Peyer's patch (tissue), 4 donors: ENCODE data around the gene TPRG1L. TPM values are rescaled to one million over a fixed set of nuclear protein-coding genes. Genes with fewer than 3 reads are reported as not detected.

Source experiments
- DNase-seq, 3 donors: peaks; one replicate each; pipeline ENCODE4 v3.0.0-alpha.2; 2017 to 2019
- H3K27ac ChIP-seq, 4 donors: fragments of 200-600 bp; sonication (generic); one replicate each; pipeline ENCODE4 v1.5.1; 2016 to 2019
- H3K27me3 ChIP-seq, 2 donors: fragments of 200-600 bp; sonication (generic); one replicate each; pipeline ENCODE4 v1.5.1; 2019
- H3K36me3 ChIP-seq, 3 donors: fragments of 200-600 bp; sonication (generic); one replicate each; pipeline ENCODE4 v1.5.1; 2016 to 2019
- H3K4me1 ChIP-seq, 4 donors: fragments of 200-600 bp; sonication (generic); one replicate each; pipeline ENCODE4 v1.5.1; 2016 to 2019
- H3K4me3 ChIP-seq, 4 donors: fragments of 200-600 bp; sonication (generic); 1 replicate in 3 of 4; 2 replicates in 1 of 4; pipeline ENCODE4 v1.5.1; 2016 to 2019; ENCODE audit warnings: mild to moderate bottlenecking in 1 of 4
- H3K9me3 ChIP-seq, 4 donors: fragments of 200-600 bp; sonication (generic); one replicate each; pipeline ENCODE4 v1.5.1; 2016 to 2019; ENCODE audit warnings: mild to moderate bottlenecking in 1 of 4
- CTCF ChIP-seq, 6 experiments: fragments of 450-650 bp in 4 of 6; fragments of 200-600 bp in 2 of 6; sonication (generic) in 1 of 6; IDR thresholded peaks; one replicate each; pipeline ENCODE4 v1.5.1; 2017 to 2019; ENCODE audit warnings: antibody characterized with exemption in 6 of 6, mild to moderate bottlenecking in 3 of 6, moderate library complexity in 1 of 6
- POLR2A ChIP-seq, 2 donors: fragments of 450-650 bp; IDR thresholded peaks; one replicate each; pipeline ENCODE4 v1.5.1; 2017; ENCODE audit warnings: antibody characterized with exemption in 2 of 2, mild to moderate bottlenecking in 2 of 2, moderate library complexity in 2 of 2
- total RNA-seq, 4 donors: library from RNA; depleted of rRNA; stranded (reverse); fragments of >200 nt; gene quantifications; one replicate each; pipeline ENCODE4 v1.1.0, GENCODE V29; 2016

TPRG1L gene
- total RNA-seq, 4 donors from 2014 or later = 16.5 to 93.9 (median 71.3) TPM

GRCh38 chr1:3600354-3600753 lies 24.5 kb upstream of the TPRG1L start:
- Histone ChIP-seq H3K4me3 (no peak overlapping the region), H3K27ac (no peak overlapping the region), H3K27me3 (no peaks in the 10 kb centered on the region), H3K9me3 (no peaks in the 10 kb centered on the region), H3K36me3 (no peaks in the 10 kb centered on the region), H3K4me1 (peaks cover 0 to 25% (median 21%) of the 10 kb centered on the region in 4 donors)
- no peak for TF ChIP-seq POLR2A (IDR thresholded peaks at IDR 0.05)
- no peak for TF ChIP-seq CTCF (IDR thresholded peaks at IDR 0.05)
- DNase-seq = no peak

- DNase-seq = no peak
- Histone ChIP-seq H3K4me3 (no peak overlapping the region), H3K36me3 (no peaks in the 10 kb centered on the region), H3K27me3 (no peaks in the 10 kb centered on the region), H3K4me1 (peaks cover 0 to 24% (median 21%) of the 10 kb centered on the region in 4 donors), H3K9me3 (no peaks in the 10 kb centered on the region), H3K27ac (no peak overlapping the region)
- TF ChIP-seq CTCF (IDR thresholded peaks at IDR 0.05) = no peak
- no peak for TF ChIP-seq POLR2A (IDR thresholded peaks at IDR 0.05)
These were observed 23.1 kb upstream of the TPRG1L start for GRCh38 chr1:3601743-3602142.

- TF ChIP-seq CTCF (IDR thresholded peaks at IDR 0.05) (no peak), POLR2A (IDR thresholded peaks at IDR 0.05) (no peak)
- Histone ChIP-seq H3K4me3 (no peak overlapping the region), H3K4me1 (peaks cover 0 to 18% (median 17%) of the 10 kb centered on the region in 4 donors), H3K27ac (no peak overlapping the region), H3K27me3 (no peaks in the 10 kb centered on the region), H3K9me3 (no peaks in the 10 kb centered on the region), H3K36me3 (no peaks in the 10 kb centered on the region)
- no peak for DNase-seq
These were observed 22.4 kb upstream of the TPRG1L start for GRCh38 chr1:3602375-3602774.

GRCh38 chr1:3603156-3603555 lies 21.7 kb upstream of the TPRG1L start:
- Histone ChIP-seq H3K27me3 (no peaks in the 10 kb centered on the region), H3K36me3 (no peaks in the 10 kb centered on the region), H3K4me1 (peaks cover 0 to 10% (median 9%) of the 10 kb centered on the region in 4 donors), H3K4me3 (no peak overlapping the region), H3K27ac (no peak overlapping the region), H3K9me3 (no peaks in the 10 kb centered on the region)
- DNase-seq = no peak
- TF ChIP-seq POLR2A (IDR thresholded peaks at IDR 0.05) (no peak), CTCF (IDR thresholded peaks at IDR 0.05) (no peak)

GRCh38 chr1:3603571-3604467 lies 21.0 kb upstream of the TPRG1L start:
- Histone ChIP-seq H3K36me3 (no peaks in the 10 kb centered on the region), H3K4me3 (no peak overlapping the region), H3K9me3 (no peaks in the 10 kb centered on the region), H3K27me3 (no peaks in the 10 kb centered on the region), H3K27ac (no peak overlapping the region), H3K4me1 (peaks cover 0 to 3% (median 2%) of the 10 kb centered on the region in 4 donors)
- DNase-seq = no peak
- no peak for TF ChIP-seq CTCF (IDR thresholded peaks at IDR 0.05)
- no peak for TF ChIP-seq POLR2A (IDR thresholded peaks at IDR 0.05)
